ENCODE data around the gene FBXL16.
"Not testable (repeated sequence)": the region's sequence is repeated elsewhere in the genome, so short reads cannot be mapped to it uniquely, and the experiment has no call there.

FBXL16 gene, protein sequence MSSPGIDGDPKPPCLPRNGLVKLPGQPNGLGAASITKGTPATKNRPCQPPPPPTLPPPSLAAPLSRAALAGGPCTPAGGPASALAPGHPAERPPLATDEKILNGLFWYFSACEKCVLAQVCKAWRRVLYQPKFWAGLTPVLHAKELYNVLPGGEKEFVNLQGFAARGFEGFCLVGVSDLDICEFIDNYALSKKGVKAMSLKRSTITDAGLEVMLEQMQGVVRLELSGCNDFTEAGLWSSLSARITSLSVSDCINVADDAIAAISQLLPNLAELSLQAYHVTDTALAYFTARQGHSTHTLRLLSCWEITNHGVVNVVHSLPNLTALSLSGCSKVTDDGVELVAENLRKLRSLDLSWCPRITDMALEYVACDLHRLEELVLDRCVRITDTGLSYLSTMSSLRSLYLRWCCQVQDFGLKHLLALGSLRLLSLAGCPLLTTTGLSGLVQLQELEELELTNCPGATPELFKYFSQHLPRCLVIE

GRCh38 chr16:705431-706188 lies at the start of gene FBXL16:
TSS of gene FBXL16 (minus strand) at chr16:705801. CDS start at chr16:697405, 8,396 bp downstream.
- Histone ChIP-seq H3K9me3 (ENCODE audit: low read length) (no peaks in the 10 kb centered on the region), H3K4me1 (ENCODE audit: insufficient read depth, low read length, severe bottlenecking) (no peaks in the 10 kb centered on the region), H3F3A (ENCODE audit: insufficient read depth, low read length) (no peaks in the 10 kb centered on the region), H3K36me3 (ENCODE audit: insufficient read depth, low read length) (no peaks in the 10 kb centered on the region), H3K27me3 (ENCODE audit: insufficient read depth, low read length) (peaks cover 4% of the 10 kb centered on the region; the same call in 1 of the 2 replicates), H2AFZ (ENCODE audit: low read length) (no peak within 1 kb of the TSS), H3K4me3 (ENCODE audit: low read depth, low read length, poor library complexity, severe bottlenecking) (no peak within 1 kb of the TSS), H3K27ac (ENCODE audit: low read depth, low read length, poor library complexity, severe bottlenecking) (no peak within 1 kb of the TSS), H3K9ac (ENCODE audit: low read length) (no peak within 1 kb of the TSS), H3K4me2 (ENCODE audit: low read length) (no peak within 1 kb of the TSS), H3K9me2 (ENCODE audit: low read depth, low read length) (no peaks in the 10 kb centered on the region), H4K20me1 (ENCODE audit: insufficient read depth, low read length) (no peaks in the 10 kb centered on the region), H3K79me2 (ENCODE audit: insufficient read depth, low read length) (no peaks in the 10 kb centered on the region)
- TF ChIP-seq CTCF (IDR thresholded peaks at IDR 0.05; ENCODE audit: low read length), result no peak
- TF ChIP-seq EZH2 (IDR thresholded peaks at IDR 0.05; ENCODE audit: borderline replicate concordance, low read length), result no peak

DNA sequence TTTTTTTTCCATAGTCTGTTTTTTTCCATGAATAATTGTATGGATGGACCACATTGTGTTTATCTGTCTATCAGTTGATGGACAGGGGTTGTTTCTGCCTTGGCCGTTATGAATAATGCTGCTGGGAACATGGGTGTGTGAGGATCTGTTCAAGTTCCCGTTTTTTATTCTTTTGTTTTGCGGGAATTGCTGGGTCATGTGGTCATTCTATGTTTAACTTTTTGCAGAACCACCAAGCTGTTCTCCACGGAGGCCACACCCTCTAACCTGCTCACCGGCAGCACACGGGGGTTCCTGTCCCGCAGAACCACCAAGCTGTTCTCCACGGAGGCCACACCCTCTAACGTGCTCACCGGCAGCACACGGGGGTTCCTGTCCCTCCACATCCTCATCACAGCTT lies 49.1 kb upstream of the FBXL16 start:
- Histone ChIP-seq H3F3A (ENCODE audit: insufficient read depth, low read length) (no peaks in the 10 kb centered on the region), H3K79me2 (ENCODE audit: insufficient read depth, low read length) (no peaks in the 10 kb centered on the region), H3K4me1 (ENCODE audit: insufficient read depth, low read length, severe bottlenecking) (no peaks in the 10 kb centered on the region), H3K27ac (ENCODE audit: low read depth, low read length, poor library complexity, severe bottlenecking) (no peak overlapping the region), H3K36me3 (ENCODE audit: insufficient read depth, low read length) (no peaks in the 10 kb centered on the region; the same call in 1 of the 2 replicates), H3K9me2 (ENCODE audit: low read depth, low read length) (no peaks in the 10 kb centered on the region), H3K9ac (ENCODE audit: low read length) (no peak overlapping the region), H3K4me2 (ENCODE audit: low read length) (no peak overlapping the region), H3K27me3 (ENCODE audit: insufficient read depth, low read length) (peaks cover 11% of the 10 kb centered on the region), H2AFZ (ENCODE audit: low read length) (no peak overlapping the region), H3K4me3 (ENCODE audit: low read depth, low read length, poor library complexity, severe bottlenecking) (no peak overlapping the region), H4K20me1 (ENCODE audit: insufficient read depth, low read length) (no peaks in the 10 kb centered on the region), H3K9me3 (ENCODE audit: low read length) (no peaks in the 10 kb centered on the region)
- TF ChIP-seq EZH2 (IDR thresholded peaks at IDR 0.05; ENCODE audit: borderline replicate concordance, low read length), result no peak

DNA sequence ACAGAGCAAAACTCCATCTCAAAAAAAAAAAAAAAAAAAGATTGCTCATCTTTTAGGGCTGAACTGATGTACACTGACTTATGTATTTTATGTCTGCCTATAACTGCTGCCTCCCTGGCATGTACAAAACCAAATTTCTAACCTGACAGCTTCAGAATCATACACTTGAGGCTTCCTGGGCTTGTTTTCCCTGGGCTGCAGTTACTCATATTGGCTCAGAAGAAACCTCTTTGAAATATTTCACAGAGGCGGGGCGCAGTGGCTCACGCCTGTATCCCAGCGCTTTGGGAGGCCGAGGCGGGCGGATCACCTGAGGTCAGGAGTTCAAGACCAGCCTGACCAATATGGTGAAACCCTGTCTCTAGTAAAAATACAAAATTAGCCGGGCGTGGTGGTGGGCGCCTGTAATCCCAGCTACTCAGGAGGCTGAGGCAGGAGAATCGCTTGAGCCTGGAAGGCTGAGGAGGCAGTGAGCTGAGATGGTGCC lies 48.6 kb upstream of the FBXL16 start:
- not testable (repeated sequence) for H4K20me1 ChIP-seq (ENCODE audit: insufficient read depth, low read length); H3K79me2 ChIP-seq (ENCODE audit: insufficient read depth, low read length); H3K9me3 ChIP-seq (ENCODE audit: low read length); H3K9me2 ChIP-seq (ENCODE audit: low read depth, low read length); H3F3A ChIP-seq (ENCODE audit: insufficient read depth, low read length); H3K9ac ChIP-seq (ENCODE audit: low read length); H3K4me2 ChIP-seq (ENCODE audit: low read length); H3K27ac ChIP-seq (ENCODE audit: low read depth, low read length, poor library complexity, severe bottlenecking); H3K4me3 ChIP-seq (ENCODE audit: low read depth, low read length, poor library complexity, severe bottlenecking); H2AFZ ChIP-seq (ENCODE audit: low read length); H3K36me3 ChIP-seq (ENCODE audit: insufficient read depth, low read length); H3K4me1 ChIP-seq (ENCODE audit: insufficient read depth, low read length, severe bottlenecking)
- peaks cover 11% of the 10 kb centered on the region for H3K27me3 ChIP-seq (ENCODE audit: insufficient read depth, low read length)

DNA sequence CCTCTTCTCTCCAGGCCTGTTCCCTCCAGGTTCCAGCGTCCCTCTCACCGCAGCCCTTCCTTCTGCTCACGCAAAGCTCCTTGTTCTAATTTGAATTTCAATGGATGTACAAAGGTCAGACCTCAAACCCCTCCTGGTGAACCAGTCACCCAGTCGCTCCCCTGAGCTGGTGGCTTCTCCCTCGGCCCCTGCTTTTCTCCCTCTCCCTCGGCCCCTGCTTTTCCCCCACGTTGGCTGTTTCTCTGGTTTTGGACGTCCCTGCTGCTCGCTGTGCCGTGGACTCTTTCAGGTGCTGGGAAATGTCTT lies 46.4 kb upstream of the FBXL16 start:
- no peaks in the 10 kb centered on the region; the same call in 1 of the 2 replicates for H3K36me3 ChIP-seq (ENCODE audit: insufficient read depth, low read length)
- no peaks in the 10 kb centered on the region for H3K79me2 ChIP-seq (ENCODE audit: insufficient read depth, low read length)
- no peaks in the 10 kb centered on the region for H4K20me1 ChIP-seq (ENCODE audit: insufficient read depth, low read length)
- no peaks in the 10 kb centered on the region for H3F3A ChIP-seq (ENCODE audit: insufficient read depth, low read length)
- no peak overlapping the region for H3K9ac ChIP-seq (ENCODE audit: low read length)
- H3K9me2 ChIP-seq (ENCODE audit: low read depth, low read length), result no peaks in the 10 kb centered on the region
- H2AFZ ChIP-seq (ENCODE audit: low read length), result no peak overlapping the region
- no peak for TF ChIP-seq EZH2 (IDR thresholded peaks at IDR 0.05; ENCODE audit: borderline replicate concordance, low read length)
- no peak for TF ChIP-seq CTCF (IDR thresholded peaks at IDR 0.05; ENCODE audit: low read length)
- H3K27ac ChIP-seq (ENCODE audit: low read depth, low read length, poor library complexity, severe bottlenecking), result no peak overlapping the region
- no peaks in the 10 kb centered on the region for H3K9me3 ChIP-seq (ENCODE audit: low read length)
- H3K27me3 ChIP-seq (ENCODE audit: insufficient read depth, low read length), result peaks cover 11% of the 10 kb centered on the region
- no peak overlapping the region for H3K4me2 ChIP-seq (ENCODE audit: low read length)
- no peaks in the 10 kb centered on the region for H3K4me1 ChIP-seq (ENCODE audit: insufficient read depth, low read length, severe bottlenecking)
- no peak overlapping the region for H3K4me3 ChIP-seq (ENCODE audit: low read depth, low read length, poor library complexity, severe bottlenecking)

Data from OCI-LY1 (cell line).